A673 (cell line): Measurements from ENCODE around the gene TBC1D4.
"Not testable (repeated sequence)": the region's sequence is repeated elsewhere in the genome, so short reads cannot be mapped to it uniquely, and the experiment has no call there.

Experiments
- EZH2 ChIP-seq: fragments of 200-600 bp; sonication (generic); IDR thresholded peaks from 2 replicates; pipeline ENCODE4 v1.6.1; 2017; ENCODE audit warnings: borderline replicate concordance, low read depth, mild to moderate bottlenecking, mixed read lengths, antibody characterized with exemption, low read length; ENCODE audit not compliant: poor library complexity, severe bottlenecking
- TF ChIP-seq, protein P1 (sequence below): fragments of 300-800, 200-600 bp; sonication (generic); conservative IDR thresholded peaks from 2 replicates; pipeline ENCODE4 v1.5.1; 2017; ENCODE audit warnings: low read depth, mild to moderate bottlenecking, antibody characterized with exemption, low read length, moderate library complexity, mixed read lengths

DNA sequence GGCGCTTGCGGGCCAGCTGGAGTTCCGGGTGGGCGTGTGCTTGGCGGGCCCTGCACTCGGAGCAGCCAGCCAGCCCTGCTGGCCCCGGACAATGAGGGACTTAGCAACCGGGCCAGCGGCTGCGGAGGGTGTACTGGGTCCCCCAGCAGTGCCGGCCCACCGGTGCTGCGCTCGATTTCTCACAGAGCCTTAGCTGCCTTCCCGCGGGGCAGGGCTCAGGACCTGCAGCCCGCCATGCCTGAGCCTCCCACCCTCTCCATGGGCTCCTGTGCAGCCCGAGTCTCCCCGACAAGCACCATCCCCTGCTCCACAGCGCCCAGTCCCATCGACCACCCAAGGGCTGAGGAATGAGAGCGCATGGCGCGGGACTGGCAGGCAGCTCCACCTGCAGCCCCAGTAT, 213.5 kb downstream of the TBC1D4 start:
- TF ChIP-seq, protein P1, sequence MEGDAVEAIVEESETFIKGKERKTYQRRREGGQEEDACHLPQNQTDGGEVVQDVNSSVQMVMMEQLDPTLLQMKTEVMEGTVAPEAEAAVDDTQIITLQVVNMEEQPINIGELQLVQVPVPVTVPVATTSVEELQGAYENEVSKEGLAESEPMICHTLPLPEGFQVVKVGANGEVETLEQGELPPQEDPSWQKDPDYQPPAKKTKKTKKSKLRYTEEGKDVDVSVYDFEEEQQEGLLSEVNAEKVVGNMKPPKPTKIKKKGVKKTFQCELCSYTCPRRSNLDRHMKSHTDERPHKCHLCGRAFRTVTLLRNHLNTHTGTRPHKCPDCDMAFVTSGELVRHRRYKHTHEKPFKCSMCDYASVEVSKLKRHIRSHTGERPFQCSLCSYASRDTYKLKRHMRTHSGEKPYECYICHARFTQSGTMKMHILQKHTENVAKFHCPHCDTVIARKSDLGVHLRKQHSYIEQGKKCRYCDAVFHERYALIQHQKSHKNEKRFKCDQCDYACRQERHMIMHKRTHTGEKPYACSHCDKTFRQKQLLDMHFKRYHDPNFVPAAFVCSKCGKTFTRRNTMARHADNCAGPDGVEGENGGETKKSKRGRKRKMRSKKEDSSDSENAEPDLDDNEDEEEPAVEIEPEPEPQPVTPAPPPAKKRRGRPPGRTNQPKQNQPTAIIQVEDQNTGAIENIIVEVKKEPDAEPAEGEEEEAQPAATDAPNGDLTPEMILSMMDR: not testable (repeated sequence)
- not testable (repeated sequence) for TF ChIP-seq EZH2
